Measurements from ENCODE around the gene TSPAN10.

The TSPAN10 gene

GRCh38 chr17:81684442-81684911 lies 47.5 kb downstream of the TSPAN10 start:
- Histone ChIP-seq H3K27me3 (no peaks in the 10 kb centered on the region), H3K4me1 (no peaks in the 10 kb centered on the region), H3K9me3 (no peaks in the 10 kb centered on the region), H3K4me3 (ENCODE audit: low read depth, low read length) (peak overlapping the region; percentile 92), H3K36me3 (peaks cover 38% of the 10 kb centered on the region)
- no peak for DNase-seq
- TF ChIP-seq, protein P1, sequence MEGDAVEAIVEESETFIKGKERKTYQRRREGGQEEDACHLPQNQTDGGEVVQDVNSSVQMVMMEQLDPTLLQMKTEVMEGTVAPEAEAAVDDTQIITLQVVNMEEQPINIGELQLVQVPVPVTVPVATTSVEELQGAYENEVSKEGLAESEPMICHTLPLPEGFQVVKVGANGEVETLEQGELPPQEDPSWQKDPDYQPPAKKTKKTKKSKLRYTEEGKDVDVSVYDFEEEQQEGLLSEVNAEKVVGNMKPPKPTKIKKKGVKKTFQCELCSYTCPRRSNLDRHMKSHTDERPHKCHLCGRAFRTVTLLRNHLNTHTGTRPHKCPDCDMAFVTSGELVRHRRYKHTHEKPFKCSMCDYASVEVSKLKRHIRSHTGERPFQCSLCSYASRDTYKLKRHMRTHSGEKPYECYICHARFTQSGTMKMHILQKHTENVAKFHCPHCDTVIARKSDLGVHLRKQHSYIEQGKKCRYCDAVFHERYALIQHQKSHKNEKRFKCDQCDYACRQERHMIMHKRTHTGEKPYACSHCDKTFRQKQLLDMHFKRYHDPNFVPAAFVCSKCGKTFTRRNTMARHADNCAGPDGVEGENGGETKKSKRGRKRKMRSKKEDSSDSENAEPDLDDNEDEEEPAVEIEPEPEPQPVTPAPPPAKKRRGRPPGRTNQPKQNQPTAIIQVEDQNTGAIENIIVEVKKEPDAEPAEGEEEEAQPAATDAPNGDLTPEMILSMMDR (IDR thresholded peaks at IDR 0.05; ENCODE audit: low read depth, low read length) = no peak

- no peak for DNase-seq
- Histone ChIP-seq H3K27me3 (no peaks in the 10 kb centered on the region), H3K36me3 (peaks cover 42% of the 10 kb centered on the region), H3K9me3 (no peaks in the 10 kb centered on the region), H3K4me3 (ENCODE audit: low read depth, low read length) (peak overlapping the region; percentile 92), H3K4me1 (no peaks in the 10 kb centered on the region)
- TF ChIP-seq, protein P1 (IDR thresholded peaks at IDR 0.05; ENCODE audit: low read depth, low read length) = no peak
These were observed 48.1 kb downstream of the TSPAN10 start for GRCh38 chr17:81685108-81685507.

DNA sequence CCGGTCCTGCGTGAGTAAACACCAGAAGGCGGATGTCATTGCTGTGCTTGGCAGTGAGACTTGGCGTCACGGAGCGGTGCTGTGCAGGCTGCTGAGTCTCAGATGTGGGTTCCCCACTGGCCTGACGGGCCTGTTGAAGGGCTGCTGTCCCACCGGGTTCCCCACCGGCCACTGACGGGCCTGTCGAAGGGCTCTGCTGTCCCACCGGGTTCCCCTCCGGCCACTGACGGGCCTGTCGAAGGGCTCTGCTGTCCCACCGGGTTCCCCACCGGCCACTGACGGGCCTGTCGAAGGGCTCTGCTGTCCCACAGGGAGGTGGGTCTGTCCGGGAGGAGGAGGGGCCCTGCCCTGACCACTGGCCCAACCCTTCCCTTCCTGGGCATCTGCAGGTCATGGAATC lies 49.6 kb downstream of the TSPAN10 start:
- Histone ChIP-seq H3K4me1 (no peaks in the 10 kb centered on the region), H3K36me3 (peaks cover 57% of the 10 kb centered on the region), H3K27me3 (no peaks in the 10 kb centered on the region), H3K9me3 (no peaks in the 10 kb centered on the region), H3K4me3 (ENCODE audit: low read depth, low read length) (no peak overlapping the region)
- no peak for DNase-seq
- TF ChIP-seq, protein P1 (IDR thresholded peaks at IDR 0.05; ENCODE audit: low read depth, low read length) = no peak

DNA sequence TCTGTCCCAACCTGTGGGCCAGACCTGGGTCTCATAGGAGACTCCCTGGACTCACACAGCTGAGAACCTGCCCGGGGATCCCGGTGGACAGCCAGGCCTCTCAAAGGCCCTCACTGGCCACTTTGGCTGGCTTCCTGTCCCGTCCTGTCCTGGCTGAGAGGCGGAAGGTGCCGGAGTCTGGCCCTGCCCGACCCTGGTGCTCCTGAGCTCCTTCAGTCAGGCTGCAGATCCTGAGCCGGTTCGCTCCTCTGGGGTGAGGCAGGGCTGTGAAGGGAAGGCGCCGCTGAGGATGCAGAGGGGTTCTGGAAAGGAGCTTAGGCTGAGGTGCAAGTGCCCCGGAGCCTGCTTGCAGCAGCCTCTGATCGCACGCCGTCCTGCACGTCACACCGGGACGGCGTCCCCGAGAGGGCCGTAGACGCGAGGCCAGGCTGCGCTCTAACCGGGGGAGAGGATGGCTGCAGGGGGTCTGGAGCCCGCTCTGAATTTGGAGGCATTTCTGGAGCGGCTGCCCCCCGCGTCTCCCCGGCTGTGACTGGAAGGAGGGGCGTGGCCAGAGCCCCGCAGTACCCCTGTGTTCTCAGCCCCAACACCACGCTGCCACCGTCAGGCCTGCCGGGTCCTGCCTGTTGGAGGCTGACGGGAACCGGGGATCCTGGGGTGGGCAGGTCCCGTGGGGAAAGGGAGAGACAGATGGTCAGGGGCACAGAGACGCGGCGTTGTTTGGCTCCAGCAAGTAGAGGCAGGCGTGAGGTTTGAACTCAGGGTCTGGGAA lies 51.0 kb downstream of the TSPAN10 start:
- Histone ChIP-seq H3K9me3 (no peaks in the 10 kb centered on the region), H3K4me3 (ENCODE audit: low read depth, low read length) (no peak overlapping the region), H3K27me3 (no peaks in the 10 kb centered on the region), H3K36me3 (peaks cover 67% of the 10 kb centered on the region), H3K4me1 (no peaks in the 10 kb centered on the region)
- no peak for DNase-seq
- TF ChIP-seq, protein P1 (IDR thresholded peaks at IDR 0.05; ENCODE audit: low read depth, low read length) = no peak

GRCh38 chr17:81688616-81689015 lies 51.6 kb downstream of the TSPAN10 start:
- Histone ChIP-seq H3K36me3 (peaks cover 74% of the 10 kb centered on the region), H3K9me3 (no peaks in the 10 kb centered on the region), H3K27me3 (no peaks in the 10 kb centered on the region), H3K4me1 (no peaks in the 10 kb centered on the region), H3K4me3 (ENCODE audit: low read depth, low read length) (no peak overlapping the region)
- TF ChIP-seq, protein P1 (IDR thresholded peaks at IDR 0.05; ENCODE audit: low read depth, low read length) = no peak
- DNase-seq = no peak

GRCh38 chr17:81690066-81690465 lies 53.1 kb downstream of the TSPAN10 start:
- Histone ChIP-seq H3K27me3 (no peaks in the 10 kb centered on the region), H3K4me1 (no peaks in the 10 kb centered on the region), H3K36me3 (peaks cover 88% of the 10 kb centered on the region), H3K9me3 (no peaks in the 10 kb centered on the region), H3K4me3 (ENCODE audit: low read depth, low read length) (no peak overlapping the region)
- TF ChIP-seq, protein P1 (IDR thresholded peaks at IDR 0.05; ENCODE audit: low read depth, low read length) = no peak
- DNase-seq = no peak
